Hematopoietic multipotent progenitor cell treated with erythropoietin and hydrocortisone succinate and interleukin-3 and kit ligand, for 15 days (in vitro differentiated cells): Measurements from ENCODE around the gene PPP2R2D.
"Not testable (repeated sequence)": the region's sequence is repeated elsewhere in the genome, so short reads cannot be mapped to it uniquely, and the experiment has no call there.

ENCODE experiments used
- DNase-seq: peaks from one replicate; pipeline ENCODE4 v3.0.0-alpha.2; 2015; ENCODE audit warnings: low spot score

The PPP2R2D gene

DNA sequence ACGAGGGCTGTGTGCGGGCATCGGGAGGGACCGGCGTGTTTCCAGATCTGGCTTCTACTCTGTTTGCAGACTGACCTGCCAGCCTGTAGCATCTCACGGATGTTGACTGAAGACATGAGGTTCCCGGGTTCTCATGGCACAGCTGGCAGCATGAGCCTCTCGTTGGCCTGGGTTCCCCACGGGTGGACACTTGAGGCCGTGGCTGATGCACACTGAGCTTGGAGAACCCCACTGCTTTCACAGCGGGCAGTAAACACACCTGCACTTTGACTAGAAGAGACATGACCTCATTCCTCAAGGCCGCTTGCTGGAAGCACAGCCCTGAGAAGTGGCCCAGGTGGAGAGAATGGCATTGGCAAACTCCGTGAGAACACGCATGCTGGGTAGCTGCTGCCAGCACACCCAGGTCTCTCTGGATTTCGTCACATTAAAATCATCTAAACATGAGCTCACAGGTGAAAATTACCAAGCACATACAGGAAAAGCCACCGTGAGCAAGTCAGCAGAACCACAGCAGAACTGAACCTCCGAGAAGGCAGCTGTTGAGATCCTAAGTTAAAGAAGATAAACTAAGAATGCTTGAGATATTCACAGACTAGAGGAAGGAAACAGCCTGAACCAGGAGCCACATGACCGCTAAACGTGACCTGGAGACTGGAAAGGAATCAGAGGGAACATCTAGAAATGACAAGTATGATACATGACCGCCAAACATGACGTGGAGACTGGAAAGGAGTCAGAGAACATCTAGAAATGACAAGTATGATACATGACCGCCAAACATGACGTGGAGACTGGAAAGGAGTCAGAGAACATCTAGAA, 48.4 kb downstream of the PPP2R2D start:
- DNase-seq = no peak

DNA sequence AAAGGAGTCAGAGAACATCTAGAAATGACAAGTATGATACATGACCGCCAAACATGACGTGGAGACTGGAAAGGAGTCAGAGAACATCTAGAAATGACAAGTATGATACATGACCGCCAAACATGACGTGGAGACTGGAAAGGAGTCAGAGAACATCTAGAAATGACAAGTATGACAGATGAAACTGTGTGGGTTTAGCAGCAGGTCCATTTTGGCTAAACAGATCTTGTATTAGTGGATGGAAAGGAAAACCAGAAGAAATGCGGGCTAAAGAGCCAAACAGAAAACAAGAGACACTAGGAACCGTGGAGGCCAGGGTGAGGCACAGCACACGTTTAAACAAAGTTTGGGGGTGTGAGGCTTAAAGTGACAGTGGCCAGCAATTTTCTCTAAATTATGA, 49.1 kb downstream of the PPP2R2D start:
- DNase-seq = not testable (repeated sequence)

DNA sequence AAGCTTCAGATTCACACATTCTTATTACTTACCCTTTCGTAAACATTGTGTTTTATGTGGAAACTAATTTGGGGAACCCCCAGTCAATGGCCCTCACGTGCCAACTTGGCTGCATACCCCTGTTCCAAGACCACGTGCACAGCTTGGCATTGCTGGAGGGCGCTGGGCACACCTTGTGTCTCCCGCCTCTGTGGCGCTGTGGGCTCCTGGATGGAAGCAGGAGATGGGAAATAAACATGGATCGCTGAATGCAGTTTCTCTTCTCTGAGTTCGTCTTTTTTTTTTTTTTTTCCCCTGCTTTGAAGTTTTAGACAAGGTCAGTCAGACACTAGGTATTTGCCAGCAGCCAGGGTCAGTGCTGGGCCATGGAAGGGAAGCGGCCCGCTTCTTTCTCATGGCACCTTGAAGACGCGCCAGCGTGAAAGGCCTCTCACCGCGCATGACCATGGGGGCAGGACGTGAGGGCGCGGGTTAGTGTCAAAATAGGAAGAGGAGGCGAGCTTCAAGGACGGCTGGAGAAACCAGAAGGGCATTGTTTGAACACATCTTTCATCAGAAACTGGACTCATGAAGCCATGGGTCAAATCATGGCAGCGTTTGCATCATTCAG, 53.7 kb downstream of the PPP2R2D start:
- no peak for DNase-seq

DNA sequence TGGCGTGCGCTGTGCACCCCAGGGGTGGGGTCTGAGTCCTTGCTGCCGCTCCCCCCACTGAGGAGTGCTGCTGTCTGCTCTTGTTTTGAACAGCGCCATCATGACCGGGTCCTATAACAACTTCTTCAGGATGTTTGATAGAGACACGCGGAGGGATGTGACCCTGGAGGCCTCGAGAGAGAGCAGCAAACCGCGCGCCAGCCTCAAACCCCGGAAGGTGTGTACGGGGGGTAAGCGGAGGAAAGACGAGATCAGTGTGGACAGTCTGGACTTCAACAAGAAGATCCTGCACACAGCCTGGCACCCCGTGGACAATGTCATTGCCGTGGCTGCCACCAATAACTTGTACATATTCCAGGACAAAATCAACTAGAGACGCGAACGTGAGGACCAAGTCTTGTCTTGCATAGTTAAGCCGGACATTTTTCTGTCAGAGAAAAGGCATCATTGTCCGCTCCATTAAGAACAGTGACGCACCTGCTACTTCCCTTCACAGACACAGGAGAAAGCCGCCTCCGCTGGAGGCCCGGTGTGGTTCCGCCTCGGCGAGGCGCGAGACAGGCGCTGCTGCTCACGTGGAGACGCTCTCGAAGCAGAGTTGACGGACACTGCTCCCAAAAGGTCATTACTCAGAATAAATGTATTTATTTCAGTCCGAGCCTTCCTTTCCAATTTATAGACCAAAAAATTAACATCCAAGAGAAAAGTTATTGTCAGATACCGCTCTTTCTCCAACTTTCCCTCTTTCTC, 55.0 kb downstream of the PPP2R2D start:
- no peak for DNase-seq

DNA sequence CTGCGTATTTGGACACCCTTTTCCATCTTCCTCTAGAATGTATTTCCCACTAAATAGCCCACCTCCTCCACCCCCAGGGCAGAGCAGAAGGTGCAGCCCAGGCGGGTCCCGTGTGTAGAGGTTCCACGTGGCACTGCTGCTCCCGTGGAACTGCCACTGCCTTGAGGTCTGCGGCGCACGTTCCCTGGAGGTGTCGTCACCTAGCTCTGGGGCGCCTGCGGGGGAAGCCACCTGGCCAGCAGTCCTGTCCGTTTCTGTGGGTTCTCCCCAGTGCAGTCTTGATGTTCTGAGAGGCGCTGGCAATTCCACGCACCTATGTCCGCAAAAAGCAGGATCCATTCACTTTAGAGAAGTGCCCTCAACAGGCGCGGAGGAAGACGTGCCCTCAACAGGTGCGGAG, 59.0 kb downstream of the PPP2R2D start:
- DNase-seq = no peak

DNA sequence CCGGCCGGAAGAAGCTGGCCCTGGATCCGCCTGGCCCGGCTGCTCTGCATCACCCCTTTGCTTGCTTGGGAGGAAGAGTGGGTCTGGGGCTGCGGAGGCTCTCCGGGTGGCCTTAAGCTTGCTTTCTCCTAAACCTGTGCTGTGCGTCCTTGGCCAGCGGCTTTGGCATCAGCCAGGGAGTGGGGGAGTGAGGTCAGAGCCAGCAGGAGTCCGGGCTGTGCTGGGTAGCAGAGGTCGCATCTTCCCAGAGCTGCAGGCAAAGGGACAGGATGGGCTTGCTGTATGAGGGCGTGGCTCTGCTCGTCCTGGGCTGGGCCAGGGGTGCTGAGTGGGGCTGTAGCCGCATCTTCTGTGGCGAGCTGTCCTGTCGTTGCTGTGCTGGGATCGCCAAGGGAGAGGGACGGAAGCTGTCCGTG, 59.8 kb downstream of the PPP2R2D start:
- no peak for DNase-seq

DNA sequence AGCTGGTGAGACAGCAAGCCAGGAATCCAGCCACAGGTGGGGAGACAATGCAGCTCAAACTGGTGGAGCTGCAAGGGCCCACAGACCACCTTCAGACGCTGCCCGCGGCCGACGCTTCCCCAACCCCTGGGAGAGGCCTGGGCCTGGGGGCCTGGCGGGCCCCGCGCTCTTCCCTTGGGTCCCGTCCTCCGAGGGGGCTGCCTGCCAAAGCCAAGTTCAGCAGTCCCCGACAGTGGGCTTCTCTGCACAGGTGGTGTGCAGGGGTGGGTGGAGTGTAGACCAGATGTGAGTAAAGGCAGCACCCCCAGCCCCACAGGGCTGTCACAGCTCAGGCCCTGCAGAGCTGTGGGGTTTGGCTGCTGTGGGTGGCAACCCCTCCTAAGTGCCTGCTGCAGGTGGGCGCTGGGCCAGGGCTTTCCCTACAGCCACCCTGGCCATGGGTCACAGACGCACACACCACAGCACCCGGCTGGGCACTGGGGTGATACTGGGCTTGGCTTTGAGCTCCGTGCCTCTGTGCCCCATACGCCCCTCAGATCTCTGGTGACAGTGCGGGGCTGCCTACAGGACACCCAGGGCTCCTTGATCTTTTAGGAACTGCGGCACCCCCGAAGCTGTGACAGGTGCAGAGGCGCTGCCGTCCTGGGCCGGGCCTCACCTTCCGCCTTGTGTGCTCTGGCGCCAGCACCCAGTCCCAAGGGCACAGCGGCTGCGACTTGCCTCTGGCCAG, 60.4 kb downstream of the PPP2R2D start:
- DNase-seq = no peak

DNA sequence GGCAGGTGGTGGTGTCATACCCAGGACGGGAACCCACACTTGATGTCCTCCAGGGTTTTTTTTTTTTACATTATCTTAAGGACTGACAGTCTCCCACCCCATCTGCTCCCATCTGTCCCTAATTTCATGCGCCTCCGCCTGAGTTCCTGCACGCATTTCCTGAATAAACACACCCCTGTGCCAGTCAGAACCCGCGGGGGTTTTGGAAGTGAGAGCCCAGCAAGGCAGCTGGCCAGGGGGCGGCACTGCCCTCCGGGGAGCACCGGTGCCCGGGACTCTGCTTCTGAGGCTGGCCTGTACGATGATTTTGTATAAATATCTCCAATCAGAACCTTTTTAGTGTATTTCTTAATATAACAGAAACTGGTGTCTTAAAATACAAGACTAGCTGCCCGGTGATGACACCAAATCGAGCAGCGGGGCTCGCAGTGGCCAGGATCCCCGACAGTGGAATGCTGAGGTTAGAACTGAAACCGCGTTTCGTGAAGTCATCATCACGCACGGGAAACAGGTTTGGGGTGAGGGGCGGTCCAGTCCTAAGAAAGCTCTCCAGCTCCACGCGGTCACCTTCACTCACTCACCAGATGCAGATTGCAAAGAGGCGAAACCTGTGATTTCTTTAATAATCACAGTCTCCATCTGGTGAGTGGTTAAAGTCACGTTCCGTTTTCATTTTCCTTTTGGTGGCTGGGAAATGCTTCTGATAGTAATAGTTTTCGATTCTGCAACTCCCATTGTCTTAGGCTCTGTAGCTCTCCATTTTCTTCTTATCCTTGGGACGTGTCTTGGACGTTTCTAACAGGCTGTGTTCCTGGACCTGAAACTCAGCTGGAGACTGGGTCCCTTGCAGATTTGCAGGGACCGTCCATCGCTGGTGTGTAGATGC, 61.2 kb downstream of the PPP2R2D start:
- no peak for DNase-seq

DNA sequence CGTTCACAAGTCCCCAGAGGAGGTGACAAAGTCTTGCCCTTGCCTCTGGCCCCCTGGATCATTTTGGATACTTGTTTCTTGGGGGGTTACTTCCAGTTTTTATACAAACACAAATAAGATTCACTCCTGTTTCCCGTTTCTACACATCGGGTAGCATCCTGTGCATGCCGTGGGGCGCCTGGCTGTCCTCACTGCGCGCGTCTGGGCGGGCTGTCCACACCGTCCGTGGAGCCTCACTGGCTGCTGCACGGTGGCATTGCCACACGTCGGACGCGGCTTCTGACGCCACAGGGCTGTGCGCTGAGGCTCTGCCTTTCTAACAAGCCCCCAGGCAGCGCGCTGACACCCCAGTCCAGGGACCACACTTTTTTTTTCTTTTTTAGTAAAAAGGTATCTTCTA, 62.5 kb downstream of the PPP2R2D start:
- no peak for DNase-seq

DNA sequence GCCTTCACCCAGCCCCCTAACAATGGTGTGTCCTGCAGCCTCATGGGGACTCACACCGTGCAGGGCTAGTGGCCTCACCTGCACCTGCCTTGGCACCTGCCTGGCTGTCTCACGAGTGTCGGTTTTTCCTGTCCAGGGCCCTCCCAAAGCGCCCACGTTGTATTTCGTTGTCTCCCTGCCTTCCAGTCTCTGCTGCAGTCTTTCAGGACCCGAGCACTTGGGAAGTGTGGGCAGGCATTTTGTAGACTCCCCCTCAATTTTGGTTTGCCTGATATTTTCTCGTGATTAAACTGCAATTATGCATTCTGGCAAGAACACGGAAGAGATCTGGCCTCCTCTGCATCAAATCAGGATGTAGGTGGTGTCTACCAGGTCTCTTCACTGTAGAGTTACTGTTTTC, 63.0 kb downstream of the PPP2R2D start:
- no peak for DNase-seq

DNA sequence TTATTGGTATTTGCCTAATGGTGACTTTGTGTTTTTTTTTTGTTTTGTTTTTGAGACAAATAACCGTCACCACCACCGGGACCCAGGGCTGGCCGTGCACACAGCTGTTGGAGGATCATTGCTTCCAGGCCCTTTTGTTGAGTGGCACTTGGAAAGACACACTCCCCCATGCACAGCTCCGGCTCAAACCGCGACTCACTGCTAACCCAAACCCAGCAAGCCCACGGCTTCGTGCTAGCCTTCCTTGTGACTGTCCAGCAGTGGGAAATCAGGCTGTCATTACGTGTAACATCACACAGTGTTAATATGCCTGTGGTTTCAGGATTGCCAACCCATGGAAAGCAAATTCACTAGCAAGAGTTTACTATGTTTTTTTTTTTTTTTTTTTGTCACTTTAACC, 63.5 kb downstream of the PPP2R2D start:
- DNase-seq = no peak

DNA sequence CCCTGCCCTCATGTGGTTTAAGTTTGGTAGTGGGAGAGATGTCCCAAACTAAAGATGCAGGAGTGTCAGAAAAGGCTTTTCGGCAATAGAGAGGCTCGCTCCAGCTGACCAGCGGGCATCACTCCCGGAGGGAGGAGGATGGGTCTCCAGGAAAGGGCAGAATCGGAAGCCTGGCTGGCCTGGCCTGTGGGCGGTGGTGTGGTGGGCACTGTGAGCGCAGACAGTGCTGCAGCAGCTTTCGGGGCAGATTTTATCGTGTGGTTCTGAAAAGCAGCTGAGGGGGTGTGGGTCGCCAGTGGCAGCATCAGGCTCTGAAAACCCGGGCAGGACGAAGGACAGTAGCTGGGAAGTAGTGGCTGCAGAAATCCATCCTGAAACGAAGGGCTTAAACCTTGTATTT, 68.1 kb downstream of the PPP2R2D start:
- DNase-seq = no peak

DNA sequence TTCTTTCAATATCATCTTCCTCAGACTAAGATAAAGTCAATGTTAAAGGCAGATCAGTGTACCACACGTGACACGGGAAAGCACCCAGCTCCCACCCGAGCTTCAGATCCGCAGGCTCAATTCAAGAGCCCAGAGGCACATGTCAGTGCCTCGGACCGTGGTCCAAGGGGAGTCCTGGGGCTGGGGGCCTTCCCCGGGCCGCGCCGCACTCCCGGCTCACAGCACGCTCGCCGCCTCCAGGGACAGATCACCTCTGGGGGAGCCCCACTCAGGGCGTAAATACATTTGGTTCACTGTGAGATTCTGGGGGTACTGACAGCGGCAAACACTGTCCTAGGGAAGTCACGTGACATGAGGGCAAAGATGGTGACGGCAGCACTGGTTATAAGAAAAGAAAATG, 70.1 kb downstream of the PPP2R2D start:
- DNase-seq = no peak

DNA sequence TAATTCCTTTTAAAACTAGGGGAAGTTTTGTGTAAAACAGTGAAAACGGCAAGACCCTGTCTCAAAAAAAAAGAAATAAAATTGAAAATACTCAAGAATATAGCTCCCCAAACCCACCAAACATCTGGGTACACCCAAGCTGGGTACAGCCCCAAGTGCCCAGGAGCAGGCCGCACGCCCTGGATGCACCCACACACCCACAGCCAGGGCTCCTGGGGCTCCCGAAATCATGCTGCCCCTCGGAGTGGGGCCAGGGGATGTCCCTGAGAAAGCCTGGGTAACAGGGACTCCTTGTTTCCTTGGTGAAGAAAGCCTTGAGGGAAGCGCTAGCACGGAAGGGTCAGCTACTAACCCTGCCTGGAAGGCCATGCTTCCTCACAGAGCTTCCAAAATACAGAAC, 70.8 kb downstream of the PPP2R2D start:
- no peak for DNase-seq

DNA sequence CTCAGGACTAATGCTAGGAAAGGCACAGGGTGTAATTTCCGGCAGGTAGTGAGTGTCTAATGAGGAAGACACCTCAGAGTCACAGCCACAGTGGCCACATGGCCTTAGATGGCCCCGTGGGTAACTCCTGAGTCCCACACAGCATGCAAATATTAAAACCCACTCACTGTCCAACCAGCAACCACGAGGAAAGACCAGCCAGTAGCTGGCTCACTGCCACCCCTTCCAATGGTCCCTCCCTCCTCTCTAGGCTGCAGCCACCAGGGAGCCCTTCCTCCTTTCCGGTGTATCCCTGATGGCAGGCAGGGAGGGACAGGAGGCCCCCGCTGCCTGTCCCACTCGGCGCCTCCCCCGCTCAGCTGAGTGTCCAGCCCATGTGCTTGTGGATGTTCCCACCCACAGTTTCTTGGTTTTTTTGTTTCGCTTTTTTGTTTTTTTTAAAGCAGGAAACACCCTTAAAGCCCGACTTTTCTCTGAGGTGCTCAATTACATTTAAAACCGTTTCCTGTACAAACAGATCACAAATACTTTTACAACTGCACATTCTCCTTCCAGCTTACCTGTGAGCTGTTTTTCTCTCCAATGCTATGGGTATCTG, 71.8 kb downstream of the PPP2R2D start:
- DNase-seq = no peak

DNA sequence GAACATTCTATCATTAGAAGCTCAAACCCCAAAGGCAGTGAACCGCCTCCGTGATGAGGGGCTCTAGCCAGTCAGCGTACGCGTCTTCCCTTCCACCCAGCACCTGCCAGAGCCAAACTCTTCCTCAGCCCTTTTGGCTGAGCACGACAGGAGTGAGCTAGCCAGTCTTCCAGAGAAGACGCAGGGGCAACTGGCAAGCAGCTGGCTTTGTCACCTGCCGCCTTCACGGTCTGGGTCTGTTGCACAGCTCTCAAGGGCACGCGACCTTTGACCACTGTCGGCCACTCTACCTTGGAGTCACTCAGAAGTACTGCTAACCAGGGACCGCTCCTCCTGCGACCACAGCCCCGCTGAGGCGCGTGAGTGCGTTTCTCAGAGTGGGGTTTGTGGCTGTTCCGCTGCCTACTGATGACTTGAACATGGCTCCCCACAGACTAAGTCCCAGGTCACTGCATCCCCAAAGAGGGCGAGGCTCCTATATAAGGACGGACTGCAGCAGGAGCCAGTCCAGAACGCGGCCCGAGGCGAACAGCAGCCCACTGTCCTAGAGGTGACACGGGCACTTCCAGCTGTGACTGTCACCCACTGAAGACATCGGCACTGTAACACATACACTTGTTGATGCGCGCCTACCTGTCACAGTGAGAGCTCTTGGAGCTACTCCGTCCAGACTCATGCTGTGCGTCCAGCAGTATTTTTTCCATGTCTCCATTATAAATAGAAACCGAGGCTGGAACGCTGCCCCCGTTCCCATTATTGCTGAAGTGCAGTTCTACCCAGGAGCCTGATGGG, 72.5 kb downstream of the PPP2R2D start:
- no peak for DNase-seq

DNA sequence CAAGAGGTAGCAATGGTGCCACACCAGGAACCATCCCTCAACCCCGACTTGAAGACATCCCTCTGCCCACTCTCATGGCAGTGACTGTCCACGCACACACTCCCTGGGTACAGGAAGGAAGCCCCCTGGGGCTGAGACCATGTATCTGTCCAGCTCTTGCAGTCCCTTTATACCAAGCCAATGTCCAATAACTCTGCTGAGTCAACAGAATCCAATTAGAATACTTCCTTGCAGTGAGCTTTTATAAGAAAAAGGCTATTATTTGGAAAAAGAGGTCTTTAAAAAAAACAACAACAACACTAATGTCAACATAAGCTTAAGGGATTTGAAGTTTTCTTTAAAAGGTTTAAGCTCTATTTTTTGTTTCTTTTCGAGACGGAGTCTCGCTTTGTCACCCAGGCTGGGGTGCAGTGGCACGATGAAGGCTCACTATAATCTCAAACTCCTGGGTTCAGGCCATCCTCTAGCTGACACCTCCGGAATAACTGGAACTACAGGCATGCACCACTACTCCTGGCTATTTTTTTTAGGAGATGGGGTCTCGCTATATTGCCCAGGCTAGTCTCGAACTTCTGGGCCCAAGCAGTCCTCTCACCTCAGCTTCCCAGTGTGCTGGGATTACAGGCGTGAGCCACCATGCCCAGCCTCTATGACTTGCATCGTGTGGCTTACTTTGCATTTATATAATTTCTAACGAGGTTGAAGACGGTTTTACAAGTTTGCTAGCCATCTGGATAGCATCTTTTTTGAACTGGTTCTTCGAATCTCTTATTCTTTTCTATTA, 73.4 kb downstream of the PPP2R2D start:
- no peak for DNase-seq

DNA sequence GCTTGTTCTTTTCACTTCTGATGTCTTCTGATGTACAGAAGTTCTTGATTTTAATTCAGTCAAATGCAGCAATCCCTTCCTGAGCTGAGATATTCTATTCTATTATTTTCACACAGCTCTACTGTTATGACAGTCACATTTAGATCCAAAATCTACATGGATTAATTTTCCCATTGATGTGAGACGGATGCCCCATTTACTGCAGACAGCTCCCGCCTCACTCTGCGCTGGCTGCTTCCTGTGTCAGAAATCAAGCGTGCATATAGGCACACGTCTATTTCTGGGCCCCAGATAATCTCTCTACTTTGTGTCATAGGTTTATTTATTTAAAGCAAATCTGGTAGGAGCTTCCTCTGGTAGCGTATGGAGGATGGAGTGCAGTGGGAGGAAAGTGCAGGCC, 74.2 kb downstream of the PPP2R2D start:
- DNase-seq = no peak

DNA sequence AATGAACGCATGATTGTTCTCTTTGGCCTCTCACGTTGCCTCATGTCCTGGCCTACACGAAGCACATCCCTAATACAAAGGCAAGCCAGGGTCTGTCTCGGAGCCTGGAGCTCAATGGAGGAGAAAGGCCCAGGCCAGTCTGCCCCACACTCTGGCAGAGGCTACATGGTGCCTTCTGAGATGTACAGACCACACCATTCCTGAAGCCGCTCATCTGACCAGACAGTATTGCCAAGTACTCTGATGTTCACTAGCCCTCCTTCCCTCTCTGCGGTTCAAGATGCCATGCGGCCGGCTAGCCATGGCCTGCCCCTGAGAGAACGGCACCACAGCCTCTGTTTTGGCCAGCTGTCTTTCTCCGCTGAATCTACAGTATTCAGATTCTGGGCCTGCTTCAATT, 75.0 kb downstream of the PPP2R2D start:
- no peak for DNase-seq
